ENCODE results near the gene ARL6IP6. TPM values are rescaled to one million over a fixed set of nuclear protein-coding genes. Genes with fewer than 3 reads are reported as not detected.
"Not testable (repeated sequence)": the region's sequence is repeated elsewhere in the genome, so short reads cannot be mapped to it uniquely, and the experiment has no call there.

The ARL6IP6 gene
- total RNA-seq, 1 donor from 2014 or later, result 15.1 TPM

DNA sequence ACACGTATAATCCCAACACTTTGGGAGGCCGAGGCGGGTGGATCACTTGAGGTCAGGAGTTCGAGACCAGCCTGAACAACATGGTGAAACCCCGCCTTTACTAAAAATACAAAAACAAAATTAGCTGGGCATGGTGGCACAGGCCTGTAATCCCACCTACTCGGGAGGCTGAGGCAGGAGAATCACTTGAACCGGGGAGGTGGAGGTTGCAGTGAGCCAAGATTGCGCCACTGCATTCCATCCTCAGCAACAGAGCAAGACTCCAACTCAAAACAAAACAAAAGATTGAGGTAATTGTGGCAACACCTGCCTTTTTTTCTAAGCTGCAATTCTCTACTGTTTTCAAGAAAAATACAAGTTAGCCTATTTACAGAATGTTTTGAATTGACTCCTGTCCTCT is 4.2 kb downstream of the ARL6IP6 start:
- DNase-seq (ENCODE audit: low read depth in 2 of 2), result not testable (repeated sequence)

DNA sequence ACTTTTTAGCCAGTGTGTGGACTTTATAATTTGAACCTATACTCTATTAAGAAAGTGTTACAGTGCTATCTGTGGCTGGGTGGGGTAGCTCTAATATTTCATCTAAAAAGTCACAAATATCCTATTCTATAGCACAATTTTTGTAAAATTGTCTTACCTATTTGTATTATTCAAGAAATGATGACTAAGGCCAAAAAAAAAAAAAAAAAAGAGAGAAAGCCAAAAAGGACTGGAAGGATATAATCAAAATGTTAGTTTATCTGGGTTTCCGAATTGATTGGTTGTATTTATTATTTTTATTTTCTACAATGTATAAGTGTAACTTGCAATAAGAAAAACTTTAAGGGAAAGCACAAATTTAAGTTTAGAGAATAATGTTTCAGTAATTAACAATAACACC is 5.5 kb downstream of the ARL6IP6 start:
- DNase-seq (ENCODE audit: low read depth in 2 of 2), result no peak

DNA sequence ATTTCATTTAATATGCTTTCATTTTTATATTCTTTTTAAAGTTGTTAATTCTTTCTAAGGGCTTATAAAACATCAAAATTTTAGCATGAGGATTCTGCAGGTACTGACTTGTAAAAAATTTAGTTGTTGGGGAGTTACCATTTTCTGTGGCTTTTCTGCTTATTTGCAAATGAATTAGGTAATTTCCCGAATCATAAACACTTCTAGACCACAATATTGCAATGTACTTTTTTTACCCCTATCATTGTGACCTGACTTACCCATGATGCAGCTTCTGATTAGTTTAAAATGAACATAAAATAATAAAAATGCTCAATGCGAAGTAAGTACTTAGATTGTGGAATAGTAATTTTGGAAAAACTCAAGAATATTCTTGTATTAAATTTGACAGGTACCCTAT is 11.4 kb downstream of the ARL6IP6 start:
- DNase-seq (ENCODE audit: low read depth in 2 of 2), result no peak

DNA sequence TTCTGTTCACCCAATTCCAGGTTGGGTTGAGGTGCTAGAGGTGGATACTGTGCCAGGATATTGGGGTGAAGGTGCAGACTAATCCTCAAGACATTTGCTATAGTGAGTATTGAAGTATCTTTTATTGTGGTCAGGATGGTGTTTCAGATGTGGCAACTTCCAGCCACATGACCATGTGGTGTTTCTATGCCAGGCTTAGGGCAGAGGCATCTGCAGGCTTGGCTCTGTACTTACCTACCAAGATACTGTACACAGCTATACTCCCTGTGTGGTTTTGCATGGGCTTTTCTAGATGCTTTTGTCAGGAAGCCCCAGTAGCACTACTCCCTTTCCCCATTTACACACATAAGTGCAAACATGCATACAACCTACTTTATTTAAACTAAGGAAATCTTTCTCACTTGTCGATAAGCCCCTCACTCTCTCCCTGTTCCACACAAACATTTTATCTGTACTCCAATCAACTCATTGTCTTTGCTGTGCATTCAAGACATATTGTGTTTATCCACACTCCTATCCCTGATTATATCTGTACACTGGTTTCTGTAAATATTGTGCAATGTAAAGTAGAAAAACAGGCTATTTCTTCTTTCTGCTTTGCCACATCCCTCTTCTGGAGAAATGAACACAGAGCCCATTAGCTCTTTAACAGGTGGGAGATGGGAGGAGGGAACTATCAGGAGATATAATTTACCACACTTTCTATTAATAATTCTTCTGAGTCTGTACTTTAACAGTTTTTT is 12.3 kb downstream of the ARL6IP6 start:
- DNase-seq (ENCODE audit: low read depth in 2 of 2), result no peak

DNA sequence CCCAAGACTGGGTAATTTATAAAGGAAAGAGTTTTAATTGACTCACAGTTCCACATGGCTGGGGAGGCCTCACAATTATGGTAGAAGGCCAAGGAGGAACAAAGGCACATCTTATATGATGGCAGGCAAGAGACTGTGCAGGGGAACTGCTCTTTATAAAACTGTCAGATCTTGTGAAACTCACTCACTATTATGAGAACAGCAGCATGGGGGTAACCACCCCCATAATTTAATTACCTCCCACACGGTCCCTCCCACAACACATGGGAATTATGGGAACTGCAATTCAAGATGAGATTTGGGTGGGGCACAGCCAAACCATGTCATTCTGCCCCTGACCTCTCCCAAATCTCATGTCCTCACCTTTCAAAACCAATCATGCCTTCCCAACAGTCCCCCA is 19.1 kb downstream of the ARL6IP6 start:
- DNase-seq (ENCODE audit: low read depth in 2 of 2), result not testable (repeated sequence)

DNA sequence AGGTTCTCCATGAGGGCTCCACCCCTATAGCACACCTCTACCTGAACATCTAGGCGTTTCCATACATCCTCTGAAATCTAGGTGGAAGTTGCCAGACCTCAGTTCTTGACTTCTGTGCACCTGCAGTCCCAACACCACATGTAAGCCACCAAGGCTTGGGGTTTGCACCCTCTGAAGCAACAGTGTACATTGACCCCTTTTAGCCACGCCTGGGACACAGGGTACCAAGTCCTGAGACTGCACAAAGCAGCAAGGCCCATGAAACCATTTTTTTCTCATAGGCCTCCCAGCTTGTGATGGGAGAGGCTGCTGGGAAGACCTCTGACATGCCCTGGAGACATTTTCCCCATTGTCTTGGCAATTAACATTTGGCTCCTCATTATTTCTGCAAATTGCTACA is 20.0 kb downstream of the ARL6IP6 start:
- DNase-seq (ENCODE audit: low read depth in 2 of 2), result no peak

DNA sequence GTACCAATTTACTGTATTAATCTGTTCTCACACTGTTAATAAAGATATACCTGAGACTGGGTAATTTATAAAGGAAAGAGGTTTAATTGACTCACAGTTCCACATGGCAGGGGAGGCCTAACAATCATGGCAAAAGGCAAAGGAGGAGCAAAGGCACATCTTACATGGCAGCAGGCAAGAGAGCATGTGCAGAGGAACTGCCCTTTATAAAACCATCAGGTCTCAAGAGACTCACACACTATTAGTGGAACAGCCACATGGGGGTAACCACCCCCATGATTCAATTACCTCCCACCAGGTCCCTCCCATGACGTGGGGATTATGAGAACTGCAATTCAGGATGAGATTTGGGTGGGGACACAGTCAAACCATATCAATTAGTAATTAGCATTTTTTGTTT is 21.3 kb downstream of the ARL6IP6 start:
- not testable (repeated sequence) for DNase-seq (ENCODE audit: low read depth in 2 of 2)

DNA sequence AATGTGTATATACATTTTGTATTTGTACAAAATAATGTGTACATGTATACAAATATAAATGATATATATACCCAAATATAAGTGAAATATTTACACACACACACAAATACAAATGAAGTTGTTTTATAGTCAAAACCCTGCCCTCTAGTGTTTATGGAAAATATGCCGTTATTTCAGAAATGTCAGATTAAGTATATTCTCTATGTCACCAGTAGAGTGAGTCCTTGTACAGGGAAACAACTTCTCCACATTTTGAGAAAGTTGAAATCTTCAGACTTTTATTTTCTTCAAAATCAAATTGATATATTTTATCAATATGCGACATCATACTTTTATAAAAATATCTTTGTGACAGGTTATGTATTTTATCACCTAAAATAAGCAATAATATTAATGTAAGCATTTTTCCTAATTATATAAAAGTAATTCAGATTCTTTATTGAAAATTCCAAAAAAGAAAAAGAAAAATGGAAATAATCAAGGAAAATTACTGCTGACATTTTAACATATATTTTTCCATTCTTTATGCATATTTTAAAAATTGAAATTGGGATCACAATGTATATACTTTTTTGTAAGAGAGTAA is 22.4 kb downstream of the ARL6IP6 start:
- peak; percentile 70 to 72 for DNase-seq (ENCODE audit: low read depth in 2 of 2)

DNA sequence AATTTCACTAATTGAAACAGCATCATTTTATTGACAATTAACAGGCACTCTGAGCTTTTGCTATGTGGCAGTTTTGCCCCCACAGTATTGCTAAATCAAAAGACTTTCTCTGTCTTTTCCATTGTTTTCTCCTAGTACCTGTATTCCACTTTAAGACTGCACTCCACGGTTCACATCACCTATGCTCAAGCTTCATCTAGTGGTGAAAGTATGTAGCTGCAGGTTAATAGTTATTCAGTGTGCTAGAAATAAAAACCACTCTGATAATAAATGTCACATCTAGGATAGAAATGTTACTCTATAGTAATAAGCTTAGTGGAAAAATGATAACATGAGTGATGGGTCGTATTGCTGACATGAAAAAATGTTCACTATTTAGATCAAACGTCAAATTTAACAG is 24.6 kb downstream of the ARL6IP6 start:
- DNase-seq (ENCODE audit: low read depth in 2 of 2), result peak; percentile 27 to 28

DNA sequence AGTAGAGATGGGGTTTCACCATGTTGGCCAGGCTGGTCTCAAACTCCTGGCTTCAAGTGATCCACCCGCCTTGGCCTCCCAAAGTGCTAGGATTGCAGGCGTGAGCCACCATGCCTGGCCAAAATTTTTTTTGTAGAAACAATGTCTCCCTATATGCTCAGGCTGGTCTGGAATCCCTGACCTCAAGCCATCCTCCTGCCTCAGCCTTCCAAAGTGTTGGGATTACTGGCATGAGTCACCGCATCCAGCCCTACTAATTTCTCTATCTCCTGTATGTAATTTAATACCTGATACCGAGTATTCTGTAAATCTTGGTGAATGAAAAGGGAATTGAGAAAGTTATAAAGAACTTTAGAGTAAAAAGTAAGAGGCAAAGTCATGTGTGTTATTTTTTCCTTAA is 29.3 kb downstream of the ARL6IP6 start:
- DNase-seq (ENCODE audit: low read depth in 2 of 2), result not testable (repeated sequence)

DNA sequence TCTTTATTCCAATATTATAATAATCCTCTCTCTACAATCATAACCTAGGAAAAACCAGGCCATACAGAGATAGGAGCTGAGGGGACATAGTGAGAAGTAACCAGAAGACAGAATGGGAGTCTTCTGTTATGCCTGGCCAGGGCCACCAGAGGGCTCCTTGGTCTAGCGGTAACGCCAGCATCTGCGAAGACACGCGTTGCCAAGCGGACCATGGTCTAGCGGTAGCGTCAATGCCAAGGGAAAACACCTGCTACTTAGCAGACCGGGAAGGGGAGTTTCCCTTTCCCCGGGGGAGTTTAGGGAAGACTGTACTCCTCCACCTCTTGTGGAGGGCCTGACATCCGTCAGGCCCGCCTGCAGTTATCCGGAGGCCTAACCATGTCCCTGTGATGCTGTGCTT is 36.6 kb downstream of the ARL6IP6 start:
- no peak for DNase-seq (ENCODE audit: low read depth in 2 of 2)

DNA sequence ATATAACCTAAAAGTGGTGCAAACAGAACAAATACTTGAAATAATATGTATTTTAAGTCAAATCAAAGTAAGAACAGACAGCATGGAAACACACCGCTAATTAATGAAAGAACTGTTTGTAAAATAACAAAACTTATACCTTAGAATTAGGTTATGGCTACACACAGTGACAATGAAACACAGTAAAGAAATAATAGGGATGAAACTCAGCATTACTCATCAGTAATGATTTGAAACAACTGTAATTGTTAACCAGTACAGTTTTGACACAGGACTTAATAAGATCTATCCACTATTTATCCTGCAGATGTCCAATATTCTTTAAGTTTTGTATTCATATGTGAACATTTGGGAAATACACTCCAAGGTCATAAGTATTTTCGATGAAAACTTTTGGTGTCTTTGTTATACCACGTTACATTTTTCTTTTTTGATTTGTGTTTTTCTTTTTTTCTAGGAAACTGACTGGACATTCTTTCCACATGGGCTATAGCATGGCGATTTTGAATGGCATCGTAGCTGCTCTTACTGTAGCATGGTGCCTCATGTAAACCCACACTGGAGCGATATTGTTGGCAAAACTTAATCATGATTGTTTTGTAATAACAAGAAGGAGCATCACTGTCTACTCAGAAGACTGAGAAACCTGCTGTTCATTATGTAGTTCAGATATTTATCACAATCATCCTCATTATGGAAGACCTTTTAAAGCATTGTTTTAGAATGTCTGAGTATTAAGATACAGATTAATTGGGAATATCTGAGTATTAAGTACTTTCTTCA is 41.1 kb downstream of the ARL6IP6 start:
- no peak for DNase-seq (ENCODE audit: low read depth in 2 of 2)

DNA sequence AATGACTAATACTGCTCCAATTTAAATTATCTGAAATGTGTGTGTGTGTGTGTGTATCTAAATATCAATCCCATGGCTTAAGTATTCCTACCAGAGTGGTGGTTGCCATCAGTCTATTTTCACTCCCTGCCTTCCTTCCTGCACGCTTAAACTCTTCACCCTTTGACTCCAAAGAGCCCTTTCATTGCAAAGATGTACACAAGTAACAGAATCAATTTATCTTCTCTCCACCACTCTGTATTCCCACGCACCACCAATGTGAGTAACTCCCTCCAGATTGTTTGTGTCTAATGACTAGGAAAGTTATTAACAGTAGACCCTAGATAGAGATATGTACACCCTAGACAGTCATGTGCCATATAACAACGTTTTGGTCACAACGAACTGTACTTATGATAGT is 42.8 kb downstream of the ARL6IP6 start:
- DNase-seq (ENCODE audit: low read depth in 2 of 2), result no peak

DNA sequence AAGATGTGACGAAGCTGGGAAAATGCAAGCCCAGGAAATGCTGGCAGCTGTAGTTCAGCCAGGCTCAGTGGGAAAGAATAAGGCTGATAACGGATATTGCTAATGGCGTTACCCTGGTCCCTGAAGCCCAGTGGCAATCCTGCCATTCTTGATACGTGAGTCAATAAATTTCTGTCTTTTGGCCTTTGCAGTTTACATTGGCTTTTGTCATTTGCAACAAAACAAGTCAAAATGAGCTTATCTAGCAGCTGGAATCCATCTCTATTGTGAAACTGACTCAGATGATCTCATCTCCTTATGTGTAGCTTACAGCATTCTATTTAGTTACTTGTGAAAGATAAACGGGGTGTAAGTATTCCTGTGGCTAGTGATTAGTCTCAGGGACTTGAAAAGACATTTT is 43.8 kb downstream of the ARL6IP6 start:
- no peak for DNase-seq (ENCODE audit: low read depth in 2 of 2)

DNA sequence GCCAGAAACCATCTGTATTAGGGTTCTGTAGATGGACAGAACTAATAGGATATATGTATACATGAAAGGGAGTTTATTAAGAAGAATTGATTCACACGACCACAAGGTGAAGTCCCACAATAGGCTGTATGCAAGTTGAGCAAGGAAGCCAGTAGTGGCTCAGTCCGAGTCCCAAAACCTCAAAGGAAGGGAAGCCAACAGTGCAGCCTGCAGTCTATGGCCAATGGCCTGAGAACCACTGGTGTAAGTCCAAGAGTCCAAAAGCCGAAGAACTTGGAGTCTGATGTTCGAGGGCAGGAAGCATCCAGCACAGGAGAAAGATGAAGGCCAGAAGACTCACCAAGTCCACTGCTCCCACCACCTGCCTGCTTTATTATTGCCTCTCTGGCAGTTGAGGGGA is 44.8 kb downstream of the ARL6IP6 start:
- not testable (repeated sequence) for DNase-seq (ENCODE audit: low read depth in 2 of 2)

DNA sequence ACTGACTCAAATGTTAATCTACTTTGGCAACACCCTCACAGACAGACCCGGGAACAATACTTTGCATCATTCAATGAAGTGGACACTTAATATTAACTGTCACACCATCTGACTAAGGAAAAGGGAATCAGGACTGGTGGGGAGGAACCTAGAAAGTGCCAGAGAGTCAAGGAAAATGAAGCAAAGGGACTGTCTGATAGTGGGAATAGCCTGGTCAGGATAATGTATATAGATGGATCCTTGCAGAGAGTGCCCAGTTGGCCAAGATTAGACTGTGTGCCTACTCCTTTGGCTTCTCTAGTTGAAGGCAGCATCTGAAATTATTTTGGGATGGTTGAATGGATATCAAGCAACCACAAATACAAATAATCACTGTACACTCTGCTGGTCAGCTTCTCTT is 45.2 kb downstream of the ARL6IP6 start:
- DNase-seq (ENCODE audit: low read depth in 2 of 2), result no peak

DNA sequence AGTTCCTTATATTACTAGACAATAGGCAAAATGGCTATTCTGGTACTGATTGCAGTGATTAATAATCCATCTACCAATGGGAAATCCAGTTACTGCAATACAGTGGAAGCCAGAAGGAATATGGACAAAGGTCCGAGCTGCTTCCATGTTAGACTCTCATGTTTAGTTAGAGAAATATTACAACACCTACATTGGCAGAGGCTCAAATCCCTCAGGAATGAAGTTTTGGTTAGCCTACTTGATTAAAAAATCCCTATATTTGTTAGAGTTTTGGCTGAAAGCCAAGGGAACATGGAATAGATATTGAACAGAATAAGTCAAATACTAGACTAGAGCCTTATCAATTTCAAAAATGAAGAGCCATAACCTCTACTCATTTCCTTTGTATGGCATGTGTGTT is 48.5 kb downstream of the ARL6IP6 start:
- no peak for DNase-seq (ENCODE audit: low read depth in 2 of 2)

DNA sequence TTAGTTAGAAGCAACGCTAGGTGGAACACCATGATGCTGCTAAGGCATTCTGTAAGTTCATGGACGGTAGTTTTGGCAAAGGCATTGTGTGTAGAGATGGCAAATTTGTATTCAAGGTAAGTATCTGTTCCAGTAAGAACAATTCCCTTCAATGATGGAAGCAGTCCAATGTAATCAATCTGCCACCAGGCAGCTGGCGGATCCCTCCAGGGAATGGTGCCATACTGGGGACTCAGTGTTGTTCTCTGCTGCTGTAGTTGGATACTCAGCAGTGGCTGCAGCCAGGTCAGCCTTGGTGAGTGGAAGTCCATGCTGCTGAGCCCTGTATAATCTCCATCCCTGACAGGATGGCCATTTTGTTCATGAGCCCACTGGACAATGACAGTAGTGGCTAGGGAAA is 62.8 kb downstream of the ARL6IP6 start:
- DNase-seq (ENCODE audit: low read depth in 2 of 2), result peak in 1 of 2 donors; percentile 1

DNA sequence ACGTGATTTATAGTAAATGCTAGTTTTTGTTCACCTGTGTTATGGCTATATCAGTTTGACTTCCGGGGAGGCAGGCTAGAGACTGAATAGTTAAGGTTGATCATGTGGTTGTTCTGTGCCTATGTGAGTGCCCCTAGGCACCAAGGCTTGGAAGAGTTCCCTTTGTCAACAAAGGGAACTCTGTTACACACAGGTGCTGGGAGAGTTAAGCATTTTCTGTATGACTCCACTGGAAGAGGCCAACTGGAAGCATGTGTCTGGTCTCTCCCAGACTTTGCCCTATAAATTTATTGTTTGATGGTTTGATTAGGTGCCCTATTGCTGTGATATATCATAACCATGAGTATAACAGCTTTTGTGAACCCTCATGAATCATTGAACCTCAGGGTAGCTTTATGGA is 63.8 kb downstream of the ARL6IP6 start:
- DNase-seq (ENCODE audit: low read depth in 2 of 2), result no peak

DNA sequence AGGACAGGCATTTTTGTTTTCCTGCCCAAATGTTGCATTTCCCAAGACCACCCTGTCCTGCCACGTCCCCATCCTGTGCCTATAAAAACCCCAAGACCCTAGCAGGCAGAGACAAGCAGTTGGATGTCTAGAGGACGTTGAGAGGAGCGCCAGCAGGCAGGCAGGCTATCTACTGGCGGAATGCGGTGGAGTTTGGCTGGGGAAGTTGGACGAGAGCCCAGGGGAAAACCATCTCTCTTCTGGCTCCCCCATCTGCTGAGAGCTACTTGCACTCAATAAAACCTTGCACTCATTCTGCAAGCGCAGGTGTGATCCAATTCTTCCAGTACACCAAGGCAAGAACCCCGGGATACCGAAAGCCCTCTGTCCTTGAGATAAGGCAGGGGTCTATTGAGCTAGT is 72.5 kb downstream of the ARL6IP6 start:
- DNase-seq (ENCODE audit: low read depth in 2 of 2), result no peak

DNA sequence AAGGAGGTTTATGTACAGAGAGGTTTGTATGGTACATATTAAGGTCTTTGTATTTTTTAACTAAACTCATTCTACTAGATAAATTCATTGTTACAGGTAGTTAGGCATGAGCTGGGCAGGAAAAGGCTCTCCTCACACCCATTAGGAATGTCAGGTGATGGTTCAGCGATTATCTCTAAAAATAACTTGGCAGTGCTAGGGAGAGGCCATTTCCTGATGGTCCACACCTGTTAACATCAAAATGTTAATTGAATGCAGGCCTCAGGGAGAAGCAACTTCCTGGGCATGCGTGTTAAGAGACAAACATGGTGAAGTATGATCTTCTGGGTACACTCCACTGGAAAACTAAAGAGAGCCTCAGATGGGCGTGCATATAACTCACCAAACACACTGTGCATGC is 73.6 kb downstream of the ARL6IP6 start:
- DNase-seq (ENCODE audit: low read depth in 2 of 2), result no peak

DNA sequence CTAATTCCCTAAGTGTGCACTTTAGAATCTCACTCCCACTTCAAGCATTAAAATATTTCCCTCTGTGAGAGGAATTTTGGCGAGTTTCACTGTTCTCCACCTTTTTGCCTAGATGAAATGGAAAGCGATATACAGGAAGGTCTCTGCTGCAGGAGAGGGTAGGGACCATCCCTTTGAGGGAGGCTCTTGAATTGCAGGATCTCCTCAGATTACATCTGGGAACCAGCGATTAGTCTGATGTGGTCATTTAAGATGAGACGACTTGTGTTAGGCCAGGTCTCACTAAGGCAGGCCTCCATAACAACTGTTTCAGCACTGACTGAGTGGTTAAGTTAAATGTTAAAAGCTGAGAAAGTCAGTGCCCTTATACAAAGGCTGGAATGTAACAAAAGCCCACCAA is 74.6 kb downstream of the ARL6IP6 start:
- DNase-seq (ENCODE audit: low read depth in 2 of 2), result no peak

DNA sequence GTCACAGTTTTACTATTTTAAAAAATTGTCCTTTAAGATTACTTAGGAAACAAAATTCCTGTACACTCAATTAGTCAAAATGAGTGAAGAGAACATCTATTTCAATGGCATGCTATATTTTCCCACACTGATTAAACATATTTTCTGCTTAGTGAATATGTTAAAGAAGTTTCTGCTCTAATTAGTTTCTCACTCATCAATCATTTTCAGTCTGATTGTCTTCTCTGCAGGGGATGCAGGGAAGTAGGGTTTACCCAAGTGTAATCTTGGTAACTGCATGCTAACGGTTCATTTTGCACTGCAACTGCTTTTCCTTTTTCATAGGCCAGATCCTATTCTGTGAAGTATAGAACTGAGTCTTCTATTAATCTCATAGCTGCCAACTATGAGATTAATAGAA is 78.5 kb downstream of the ARL6IP6 start:
- no peak for DNase-seq (ENCODE audit: low read depth in 2 of 2)
